HEK293 (cell line): ENCODE measurements around the gene CAPS.

Source experiments
- CTCF ChIA-PET: fragments of 350-600 bp; formaldehyde crosslinking; extraction: SDS; loops from one replicate; lab custom pipeline; 2021; ENCODE audit warnings: antibody characterized with exemption; lab: Yijun Ruan, JAX
- POLR2A ChIA-PET: fragments of 300-600 bp; formaldehyde crosslinking; extraction: SDS; loops from one replicate; lab custom pipeline; 2020; ENCODE audit warnings: antibody characterized with exemption, inconsistent platforms; lab: Yijun Ruan, JAX
- H3K27ac ChIP-seq: fragments of 200-500 bp; sonication (Bioruptor generic); 2 replicates; pipeline ENCODE4 v1.5.1; 2014; ENCODE audit warnings: low read depth, low read length, control low read depth, inconsistent platforms; ENCODE audit errors: extremely low read depth
- H3K36me3 ChIP-seq, 2 experiments: fragments of 200-500 bp in 1 of 2; sonication (Bioruptor generic) in 1 of 2; 1 replicate in 1 of 2; 2 replicates in 1 of 2; pipeline ENCODE4 v1.5.1; 2014 to 2017; ENCODE audit warnings: inconsistent platforms in 2 of 2, low read length in 2 of 2; ENCODE audit not compliant: control insufficient read depth in 2 of 2, insufficient read depth in 1 of 2
- H3K4me1 ChIP-seq: fragments of 200-500 bp; sonication (Bioruptor generic); 2 replicates; pipeline ENCODE4 v1.5.1; 2014; ENCODE audit warnings: mild to moderate bottlenecking, low read length, inconsistent platforms; ENCODE audit not compliant: control insufficient read depth, insufficient read depth
- H3K4me3 ChIP-seq: 2 replicates; pipeline ENCODE4 v1.5.1; 2011; ENCODE audit warnings: low read depth, mild to moderate bottlenecking, control low read depth, low read length, moderate library complexity
- H3K9me3 ChIP-seq: fragments of 200-500 bp; sonication (Bioruptor generic); 2 replicates; pipeline ENCODE4 v1.5.1; 2014; ENCODE audit warnings: low read depth, low read length, inconsistent platforms; ENCODE audit not compliant: control insufficient read depth, insufficient read depth
- EGR2 ChIP-seq: fragments of 450-650 bp; formaldehyde crosslinking; IDR thresholded peaks from 2 replicates; pipeline ENCODE4 v1.5.1; 2016; ENCODE audit warnings: low read depth, missing biosample characterization, missing genetic modification characterization
- GLIS1 ChIP-seq: fragments of 450-650 bp; formaldehyde crosslinking; IDR thresholded peaks from 2 replicates; pipeline ENCODE4 v1.5.1; 2016; ENCODE audit warnings: missing biosample characterization, missing genetic modification characterization
- MZF1 ChIP-seq: fragments of 450-650 bp; formaldehyde crosslinking; IDR thresholded peaks from 2 replicates; pipeline ENCODE4 v1.5.1; 2017; ENCODE audit warnings: missing biosample characterization, missing genetic modification characterization, borderline replicate concordance
- SCRT2 ChIP-seq: fragments of 450-650 bp; formaldehyde crosslinking; IDR thresholded peaks from 2 replicates; pipeline ENCODE4 v1.5.1; 2016; ENCODE audit warnings: missing biosample characterization, missing genetic modification characterization
- TCF7L2 ChIP-seq: IDR thresholded peaks from 2 replicates; pipeline ENCODE4 v1.6.1; 2011; ENCODE audit warnings: low read depth, mild to moderate bottlenecking, inconsistent platforms, low read length, moderate library complexity, borderline replicate concordance
- ZBTB7A ChIP-seq: fragments of 450-650 bp; formaldehyde crosslinking; IDR thresholded peaks from 2 replicates; pipeline ENCODE4 v1.5.1; 2016; ENCODE audit warnings: low read depth, missing biosample characterization, missing genetic modification characterization
- ZFHX2 ChIP-seq: fragments of 450-650 bp; formaldehyde crosslinking; conservative IDR thresholded peaks from 2 replicates; pipeline ENCODE4 v1.5.1; 2016; ENCODE audit warnings: missing biosample characterization, missing genetic modification characterization
- ZFP69B ChIP-seq: fragments of 450-650 bp; formaldehyde crosslinking; IDR thresholded peaks from 2 replicates; pipeline ENCODE4 v1.5.1; 2016; ENCODE audit warnings: missing biosample characterization, missing genetic modification characterization
- ZIC2 ChIP-seq: fragments of 450-650 bp; formaldehyde crosslinking; IDR thresholded peaks from 2 replicates; pipeline ENCODE4 v1.5.1; 2016; ENCODE audit warnings: missing biosample characterization, missing genetic modification characterization
- ZNF24 ChIP-seq: fragments of 450-650 bp; formaldehyde crosslinking; IDR thresholded peaks from 2 replicates; pipeline ENCODE4 v1.5.1; 2016; ENCODE audit warnings: missing biosample characterization, missing genetic modification characterization
- ZNF280C ChIP-seq: fragments of 450-650 bp; formaldehyde crosslinking; IDR thresholded peaks from 2 replicates; pipeline ENCODE4 v1.5.1; 2016; ENCODE audit warnings: missing biosample characterization, missing genetic modification characterization
- ZNF302 ChIP-seq: fragments of 450-650 bp; formaldehyde crosslinking; IDR thresholded peaks from 2 replicates; pipeline ENCODE4 v1.5.1; 2016; ENCODE audit warnings: missing biosample characterization, missing genetic modification characterization, low read depth
- ZNF335 ChIP-seq: fragments of 450-650 bp; formaldehyde crosslinking; conservative IDR thresholded peaks from 2 replicates; pipeline ENCODE4 v1.5.1; 2016; ENCODE audit warnings: missing biosample characterization, missing genetic modification characterization
- ZNF416 ChIP-seq: fragments of 450-650 bp; formaldehyde crosslinking; IDR thresholded peaks from 2 replicates; pipeline ENCODE4 v1.5.1; 2016; ENCODE audit warnings: missing biosample characterization, missing genetic modification characterization
- ZNF433 ChIP-seq: fragments of 450-650 bp; formaldehyde crosslinking; IDR thresholded peaks from 2 replicates; pipeline ENCODE4 v1.5.1; 2016; ENCODE audit warnings: missing biosample characterization, missing genetic modification characterization, low read depth
- ZNF549 ChIP-seq: fragments of 450-650 bp; IDR thresholded peaks from 2 replicates; pipeline ENCODE4 v1.5.1; 2018; ENCODE audit warnings: missing biosample characterization, missing genetic modification characterization, mild to moderate bottlenecking, inconsistent platforms, moderate library complexity
- ZNF585B ChIP-seq: fragments of 450-650 bp; formaldehyde crosslinking; IDR thresholded peaks from 2 replicates; pipeline ENCODE4 v1.5.1; 2016; ENCODE audit warnings: missing biosample characterization, missing genetic modification characterization
- ZNF639 ChIP-seq: fragments of 450-650 bp; formaldehyde crosslinking; IDR thresholded peaks from 2 replicates; pipeline ENCODE4 v1.5.1; 2016; ENCODE audit warnings: missing biosample characterization, missing genetic modification characterization
- ZSCAN23 ChIP-seq: fragments of 450-650 bp; formaldehyde crosslinking; IDR thresholded peaks from 2 replicates; pipeline ENCODE4 v1.5.1; 2016; ENCODE audit warnings: missing biosample characterization, missing genetic modification characterization

CAPS gene

GRCh38 chr19:5877882-5878281 lies 36.2 kb upstream of the CAPS start:
- no peaks in the 10 kb centered on the region for H3K9me3 ChIP-seq
- no peaks in the 10 kb centered on the region for H3K36me3 ChIP-seq
- POLR2A ChIA-PET, result no interaction called here
- no peak overlapping the region for H3K4me3 ChIP-seq
- no peak overlapping the region for H3K27ac ChIP-seq
- no peaks in the 10 kb centered on the region for H3K4me1 ChIP-seq
- TF ChIP-seq ZIC2 (peak; percentile 14; the same call in 1 of the 2 replicates), TCF7L2 (no peak), ZNF639 (tag by site-specific recombination) (no peak), ZFHX2 (0 out of 2 replicates have a peak, but pooled peaks have one; percentile 11)
- CTCF ChIA-PET, result interaction anchor here (0.6 to 1.4 kb wide), 4 partner anchors 14 to 74 kb away, joined by 3 to 6 read pairs (median 4); no protein-coding TSS in a partner anchor

GRCh38 chr19:5880196-5880595 lies 33.9 kb upstream of the CAPS start:
- CTCF ChIA-PET, result interaction anchor here (5.1 kb wide), 1 partner anchor 76 kb away, joined by 30 read pairs; no protein-coding TSS in a partner anchor
- Histone ChIP-seq H3K36me3 (no peaks in the 10 kb centered on the region), H3K4me3 (no peak overlapping the region), H3K9me3 (no peaks in the 10 kb centered on the region), H3K27ac (no peak overlapping the region), H3K4me1 (no peaks in the 10 kb centered on the region)
- POLR2A ChIA-PET, result no interaction called here
- TF ChIP-seq ZNF433 (tag by site-specific recombination), result no peak
- no peak for TF ChIP-seq ZSCAN23 (tag by site-specific recombination)
- no peak for TF ChIP-seq ZBTB7A (tag by site-specific recombination)
- no peak for TF ChIP-seq ZNF335 (tag by site-specific recombination)
- TF ChIP-seq ZNF24 (tag by site-specific recombination), result no peak
- no peak for TF ChIP-seq EGR2 (tag by site-specific recombination)
- no peak for TF ChIP-seq MZF1
- no peak for TF ChIP-seq ZNF416
- no peak for TF ChIP-seq SCRT2 (tag by site-specific recombination)
- no peak for TF ChIP-seq ZNF549 (tag by site-specific recombination)
- TF ChIP-seq ZNF302, result no peak
- TF ChIP-seq ZNF585B (tag by site-specific recombination), result no peak

GRCh38 chr19:5880604-5881078 lies 33.4 kb upstream of the CAPS start:
- TF ChIP-seq ZFP69B (tag by site-specific recombination), result 0 out of 2 replicates have a peak, but pooled peaks have one; percentile 22
- peak; percentile 57; the same call in 1 of the 2 replicates for TF ChIP-seq ZIC2
- peak; percentile 96 for TF ChIP-seq GLIS1 (tag by site-specific recombination)
- TF ChIP-seq ZNF280C (tag by site-specific recombination), result no peak
- POLR2A ChIA-PET, result no interaction called here
- Histone ChIP-seq H3K9me3 (no peaks in the 10 kb centered on the region), H3K36me3 (no peaks in the 10 kb centered on the region), H3K27ac (no peak overlapping the region), H3K4me1 (no peaks in the 10 kb centered on the region), H3K4me3 (no peak overlapping the region)
- CTCF ChIA-PET, result interaction anchor here (5.1 kb wide), 1 partner anchor 77 kb away, joined by 30 read pairs; no protein-coding TSS in a partner anchor
